HG03108 (cell line): ENCODE results near the gene CDCP1.

ENCODE experiments used
- ATAC-seq: cut with Tn5 transposase; IDR thresholded peaks from one replicate; pipeline ENCODE4 v1.9.1; 2021; ENCODE audit warnings: moderate library complexity; ENCODE audit not compliant: unreplicated experiment

CDCP1 gene

GRCh38 chr3:45116350-45116749, 29.8 kb downstream of the CDCP1 start:
- no peak for ATAC-seq

DNA sequence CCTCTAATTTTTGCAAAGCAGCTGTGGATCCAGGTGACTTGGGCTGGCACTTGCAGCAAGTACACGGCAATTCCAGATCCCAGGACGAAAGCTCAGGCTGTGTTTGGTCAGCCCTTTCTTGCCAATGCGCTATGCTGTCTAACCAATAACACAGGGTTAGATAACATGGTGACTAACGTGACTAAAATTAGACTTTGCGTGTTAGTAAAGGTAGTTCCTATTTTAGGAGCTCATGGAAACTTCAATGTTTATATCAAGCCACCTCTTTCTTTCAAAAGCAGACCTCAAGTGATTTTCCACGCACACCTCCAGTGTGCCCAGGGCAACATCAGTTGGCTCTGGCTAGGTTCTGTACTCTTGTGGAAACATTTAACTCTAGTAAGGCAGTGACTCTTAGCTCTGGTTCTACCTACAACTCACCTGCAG, 32.5 kb downstream of the CDCP1 start:
- ATAC-seq = no peak

DNA sequence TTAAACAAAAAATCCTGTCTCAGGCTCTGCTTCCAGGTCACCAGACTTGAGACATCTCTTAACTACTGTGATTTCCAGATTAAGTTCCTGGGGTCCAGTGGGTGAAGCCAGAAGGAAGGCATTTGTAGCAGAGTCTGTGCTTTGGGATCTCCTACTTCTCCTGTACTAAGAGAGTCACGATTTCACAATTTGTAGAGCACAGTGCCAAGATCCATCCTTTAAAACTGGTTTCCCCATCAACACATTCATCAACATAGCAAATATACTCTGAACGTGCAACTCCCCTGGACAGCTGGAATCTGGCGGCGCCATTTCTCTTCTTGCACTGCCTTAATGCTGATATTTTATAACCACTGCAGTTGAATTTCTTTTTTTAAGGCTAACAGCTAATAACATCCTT, 33.2 kb downstream of the CDCP1 start:
- no peak for ATAC-seq

DNA sequence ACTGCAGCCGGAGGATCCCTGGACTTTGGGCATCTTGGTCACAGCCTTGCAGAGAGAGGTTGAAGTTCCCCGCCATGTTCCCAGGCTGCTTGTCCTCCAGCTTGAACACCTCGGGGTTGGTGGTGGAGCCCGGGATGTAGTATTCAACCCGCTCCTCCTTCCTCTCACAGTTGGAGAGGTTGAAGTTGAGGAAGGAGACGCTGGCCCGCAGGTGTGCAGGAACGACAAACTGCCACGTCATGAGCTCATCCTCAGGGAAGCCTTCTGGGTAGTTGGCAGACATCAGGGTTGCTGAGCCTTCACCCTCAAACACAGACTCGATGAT, 35.7 kb downstream of the CDCP1 start:
- no peak for ATAC-seq

GRCh38 chr3:45109771-45110508, 36.2 kb downstream of the CDCP1 start:
- no peak for ATAC-seq

- ATAC-seq = no peak
Measured at GRCh38 chr3:45106874-45107273, 39.3 kb downstream of the CDCP1 start.

GRCh38 chr3:45105855-45106671, 40.1 kb downstream of the CDCP1 start:
- no peak for ATAC-seq

DNA sequence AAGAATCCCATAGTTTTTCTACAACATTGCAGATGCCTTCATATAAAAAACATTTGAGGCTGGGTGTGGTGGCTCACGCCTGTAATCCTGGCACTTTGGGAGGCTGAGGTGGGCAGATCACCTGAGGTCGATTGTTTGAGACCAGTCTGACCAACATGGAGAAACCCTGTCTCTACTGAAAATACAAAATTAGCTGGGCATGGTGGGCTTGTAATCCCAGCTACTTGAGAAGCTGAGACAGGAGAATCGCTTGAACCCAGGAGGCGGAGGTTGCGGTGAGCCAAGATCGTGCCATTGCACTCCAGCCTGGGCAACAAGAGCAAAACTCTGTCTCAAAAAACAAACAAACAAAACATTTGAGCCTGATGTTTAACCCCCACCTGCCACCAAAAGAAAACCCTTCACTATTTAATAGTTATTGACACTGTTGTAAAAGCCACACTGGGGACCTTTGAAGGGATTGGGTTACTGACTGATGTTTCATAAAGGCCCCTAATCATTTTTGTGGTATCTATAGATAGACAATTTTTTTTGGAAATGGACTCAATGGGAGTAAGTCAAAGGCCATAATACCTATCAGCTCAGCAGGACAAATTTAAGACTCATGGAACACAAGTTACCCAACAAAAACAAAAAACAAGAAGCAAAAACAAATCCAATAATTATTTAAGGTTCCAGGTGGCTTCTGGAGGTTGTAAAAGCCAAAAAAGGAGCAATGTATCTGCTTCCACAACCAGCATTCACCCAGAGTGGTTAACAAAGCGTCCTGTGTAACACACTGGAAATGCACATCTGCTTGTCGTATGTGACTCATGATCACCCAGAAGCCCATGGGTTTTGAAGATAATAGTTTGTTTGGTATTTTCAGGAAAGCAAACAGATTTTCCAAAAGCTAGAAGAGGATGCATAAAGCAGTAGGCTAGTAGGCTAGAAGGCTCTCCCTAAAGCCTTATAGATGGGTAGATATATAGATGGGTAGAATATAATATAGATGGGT, 41.2 kb downstream of the CDCP1 start:
- ATAC-seq = no peak

DNA sequence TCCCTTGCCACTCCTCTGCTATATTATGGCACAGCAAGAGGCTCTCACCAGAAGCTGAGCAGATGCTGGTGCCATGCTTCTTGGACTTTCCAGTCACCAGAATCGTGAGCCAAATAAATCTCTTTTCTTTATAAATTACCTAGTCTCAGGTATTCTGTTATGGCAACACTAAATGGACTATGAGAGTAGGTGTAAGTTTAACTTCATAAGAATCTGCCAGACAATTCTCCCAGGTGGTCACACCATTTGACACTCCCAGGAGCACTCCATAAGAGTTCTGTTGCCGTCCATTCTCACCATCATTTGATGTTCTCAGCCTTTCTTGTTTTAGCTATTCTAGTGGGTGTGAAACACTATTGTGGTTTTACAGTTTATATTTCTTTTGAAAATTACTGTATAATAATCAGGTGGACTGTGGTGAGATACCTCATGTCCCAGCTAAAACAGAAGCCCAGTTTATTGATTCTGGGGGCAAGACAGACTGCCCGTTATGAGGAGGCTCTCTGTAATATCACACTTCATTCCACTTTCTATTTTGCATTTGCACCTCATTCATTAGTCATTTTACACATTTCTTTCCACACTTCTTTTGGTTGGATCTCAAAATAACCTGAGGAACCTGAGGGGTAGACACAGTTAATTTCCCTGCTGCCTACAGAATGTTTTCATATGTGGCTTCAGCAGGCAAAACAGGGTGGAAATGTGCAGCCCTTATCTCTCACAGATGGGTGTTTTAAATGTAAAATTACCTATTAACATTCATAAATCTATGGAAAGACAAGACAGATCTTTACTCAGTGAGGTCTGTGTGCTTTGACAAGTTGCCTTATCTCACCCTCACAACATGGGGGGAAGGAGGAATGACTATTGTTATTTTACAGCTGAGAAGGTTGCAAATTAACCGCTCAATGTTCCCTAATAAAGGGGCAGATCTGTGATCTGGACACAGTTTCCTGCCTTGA, 42.1 kb downstream of the CDCP1 start:
- ATAC-seq = no peak

DNA sequence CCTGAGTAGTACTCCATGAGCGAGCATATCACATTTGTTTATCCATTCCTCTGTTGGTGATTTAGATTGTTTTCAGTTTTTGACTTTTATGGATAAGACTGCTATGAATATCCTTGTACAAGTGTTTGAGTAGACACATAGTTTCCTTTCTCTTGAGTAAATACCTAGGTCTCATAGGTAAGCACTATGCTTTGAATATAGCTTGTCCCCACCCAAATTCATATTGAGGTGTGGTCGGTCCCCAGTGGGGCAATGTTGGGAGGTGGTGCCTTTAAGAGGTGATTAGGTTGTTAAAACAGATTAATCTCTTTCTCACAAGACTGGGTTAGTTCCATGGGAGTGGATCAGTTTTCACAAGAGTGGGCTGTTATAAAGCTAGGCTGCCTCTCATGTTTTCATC, 42.8 kb downstream of the CDCP1 start:
- no peak for ATAC-seq

DNA sequence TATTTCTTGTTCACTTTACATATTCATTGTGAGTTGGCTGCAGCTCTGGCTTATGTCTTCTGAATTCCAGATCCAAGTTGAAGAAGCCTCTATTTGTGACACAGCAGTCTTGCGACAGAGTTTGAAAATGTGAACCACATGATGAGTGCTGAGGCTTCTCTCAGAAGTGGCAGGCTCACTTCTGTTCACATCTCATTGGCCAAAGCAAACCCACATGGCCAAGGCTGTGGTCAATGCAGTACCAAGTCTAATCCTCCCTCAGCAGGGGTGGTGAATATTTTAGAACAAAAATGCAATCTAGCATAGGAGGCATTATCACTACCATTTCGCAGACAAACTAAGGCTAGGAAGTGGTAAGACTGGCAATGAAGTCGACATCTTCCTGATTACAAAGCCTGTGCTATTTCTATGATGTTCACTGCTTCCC, 45.2 kb downstream of the CDCP1 start:
- no peak for ATAC-seq

DNA sequence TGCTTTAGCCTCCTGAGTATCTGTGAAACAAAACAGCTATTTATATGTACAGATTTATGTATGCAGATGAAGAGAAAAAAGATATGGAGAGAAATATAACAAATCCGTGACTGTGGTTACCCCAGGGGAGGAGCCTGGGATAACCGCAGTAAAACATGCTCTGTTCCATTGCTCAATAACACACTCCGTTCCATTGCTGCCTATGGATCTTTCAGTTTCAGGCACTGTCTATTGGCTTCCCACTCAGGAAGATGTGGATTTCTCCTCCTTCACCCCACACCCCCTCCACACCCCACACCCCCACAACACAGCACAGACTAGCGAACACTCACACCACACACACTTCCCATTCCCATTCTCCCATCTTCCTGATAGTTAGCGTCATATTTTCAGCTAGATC, 47.9 kb downstream of the CDCP1 start:
- ATAC-seq = no peak

- ATAC-seq = no peak
Measured at GRCh38 chr3:45097296-45097883, 48.8 kb downstream of the CDCP1 start.

- ATAC-seq = no peak
Measured at GRCh38 chr3:45095916-45096526, 50.2 kb downstream of the CDCP1 start.

DNA sequence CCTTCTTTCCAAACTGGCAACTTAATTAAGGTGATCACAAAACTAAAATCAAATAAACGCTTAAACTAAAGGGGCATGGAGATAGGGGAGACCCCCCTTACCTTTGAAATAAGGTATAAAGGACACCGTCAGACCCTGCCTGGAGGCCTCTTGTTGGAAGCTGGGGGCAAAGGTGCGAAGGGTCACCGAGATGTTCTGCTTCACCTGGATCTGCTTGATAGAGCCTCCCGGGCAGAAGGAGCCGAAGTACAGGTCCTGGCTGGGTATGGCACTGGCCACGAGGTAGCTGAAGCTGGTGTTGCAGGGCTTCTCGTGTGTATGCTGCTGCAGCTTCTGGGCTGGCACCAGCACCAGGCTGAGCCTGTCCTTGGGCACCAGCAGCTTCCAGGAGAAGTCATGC, 53.0 kb downstream of the CDCP1 start:
- no peak for ATAC-seq

GRCh38 chr3:45092132-45093031, 53.8 kb downstream of the CDCP1 start:
- ATAC-seq = no peak

DNA sequence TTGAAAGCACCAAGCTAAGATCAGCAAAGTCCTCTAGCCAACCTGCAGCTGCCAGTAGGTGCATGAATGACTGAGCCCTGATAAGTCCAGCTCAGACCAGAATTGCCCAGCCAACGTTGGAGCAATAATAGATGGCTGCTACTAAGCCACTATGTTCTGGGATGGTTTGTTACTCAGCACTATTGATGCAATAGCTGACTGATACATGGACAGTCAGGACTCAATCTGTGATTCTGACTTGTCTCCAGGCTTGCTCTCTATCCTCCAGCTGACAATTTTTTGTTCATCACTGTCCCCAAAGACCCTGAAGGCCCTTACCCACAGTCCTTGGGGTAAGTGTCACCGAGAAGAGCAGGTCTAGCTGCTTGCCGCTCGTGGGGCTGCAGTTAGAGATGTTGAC, 55.3 kb downstream of the CDCP1 start:
- ATAC-seq = no peak
